HepG2 (cell line): ENCODE results near the gene MYH9. TPM values are rescaled to one million over a fixed set of nuclear protein-coding genes. Genes with fewer than 3 reads are reported as not detected.

Source experiments
- ASH2L ChIP-seq: fragments of 300-600, 200-600 bp; sonication (generic); IDR thresholded peaks from 2 replicates; pipeline ENCODE4 v1.7.0; 2017; ENCODE audit warnings: low read depth, mild to moderate bottlenecking, moderate library complexity, mixed read lengths, low read length; ENCODE audit not compliant: insufficient read length
- CBX5 ChIP-seq: sonication (generic); formaldehyde crosslinking; IDR thresholded peaks from 2 replicates; pipeline ENCODE4 v1.4.0; 2020; ENCODE audit warnings: missing genetic modification reagents, borderline replicate concordance
- EED ChIP-seq: sonication (generic); formaldehyde crosslinking; IDR thresholded peaks from 2 replicates; pipeline ENCODE4 v1.5.0; 2020; ENCODE audit warnings: mild to moderate bottlenecking, missing genetic modification reagents
- EZH2 ChIP-seq: conservative IDR thresholded peaks from 2 replicates; pipeline ENCODE4 v1.6.1; 2012; ENCODE audit warnings: mild to moderate bottlenecking, low read depth, low read length, moderate library complexity
- GABPB1 ChIP-seq: IDR thresholded peaks from 2 replicates; pipeline ENCODE4 v1.6.1; 2016; ENCODE audit warnings: mild to moderate bottlenecking, missing genetic modification reagents, moderate library complexity, missing compliant biosample characterization
- IRX3 ChIP-seq: sonication (generic); formaldehyde crosslinking; IDR thresholded peaks from 2 replicates; pipeline ENCODE4 v1.8.1; 2023; ENCODE audit warnings: mild to moderate bottlenecking, low read depth, missing genetic modification reagents, borderline replicate concordance
- NONO ChIP-seq, 2 experiments: fragments of 450-650 bp in 1 of 2; sonication (generic) in 1 of 2; formaldehyde crosslinking in 1 of 2; IDR thresholded peaks in 1 of 2; conservative IDR thresholded peaks in 1 of 2; 2 replicates each; pipeline versions ENCODE4 v1.6.1 to v1.8.0; 2017 to 2022; ENCODE audit warnings: mild to moderate bottlenecking in 1 of 2, missing genetic modification reagents in 1 of 2, moderate library complexity in 1 of 2
- PCBP1 ChIP-seq: fragments of 200-400 bp; formaldehyde crosslinking; IDR thresholded peaks from 2 replicates; pipeline ENCODE4 v1.6.1; 2017; ENCODE audit warnings: mild to moderate bottlenecking, low read depth, low read length, borderline replicate concordance
- RCOR2 ChIP-seq: IDR thresholded peaks from 2 replicates; pipeline ENCODE4 v1.6.1; 2016; ENCODE audit warnings: missing biosample characterization, missing genetic modification reagents
- RXRB ChIP-seq: IDR thresholded peaks from 2 replicates; pipeline ENCODE4 v1.6.1; 2016; ENCODE audit warnings: borderline replicate concordance, missing genetic modification reagents, missing compliant biosample characterization
- SATB2 ChIP-seq: sonication (generic); formaldehyde crosslinking; IDR thresholded peaks from 2 replicates; pipeline ENCODE4 v1.5.0; 2020; ENCODE audit warnings: missing genetic modification reagents
- SSRP1 ChIP-seq: IDR thresholded peaks from 2 replicates; pipeline ENCODE4 v1.6.1; 2016; ENCODE audit warnings: control low read depth
- TBP ChIP-seq: sonication (generic); formaldehyde crosslinking; IDR thresholded peaks from 2 replicates; pipeline ENCODE4 v1.5.0; 2020; ENCODE audit warnings: missing genetic modification reagents
- ZNF264 ChIP-seq: sonication (generic); formaldehyde crosslinking; IDR thresholded peaks from 2 replicates; pipeline ENCODE4 v1.4.0; 2020; ENCODE audit warnings: missing genetic modification reagents
- ZNF331 ChIP-seq: sonication (generic); formaldehyde crosslinking; IDR thresholded peaks from 2 replicates; pipeline ENCODE4 v1.4.0; 2020; ENCODE audit warnings: missing genetic modification reagents
- ZNF337 ChIP-seq: sonication (generic); formaldehyde crosslinking; IDR thresholded peaks from 2 replicates; pipeline ENCODE4 v1.5.1; 2020; ENCODE audit warnings: missing genetic modification reagents, low read depth, mild to moderate bottlenecking, borderline replicate concordance
- ZNF460 ChIP-seq: sonication (generic); formaldehyde crosslinking; IDR thresholded peaks from 2 replicates; pipeline ENCODE4 v1.5.1; 2020; ENCODE audit warnings: missing genetic modification reagents, mild to moderate bottlenecking, borderline replicate concordance
- polyA plus RNA-seq, 8 experiments: library from polyadenylated mRNA; depleted of rRNA in 3 of 8; stranded (reverse) in 7 of 8; unstranded in 1 of 8; fragments of >200 nt; fragmentation: Illumina TruSeq in 4 of 8; extraction: Trizol in 4 of 8; gene quantifications; 2 replicates each; pipeline versions ENCODE4 v1.2.1 to v1.2.3, GENCODE V29; 2011 to 2016; ENCODE audit warnings: low read depth in 4 of 8, missing spikeins in 1 of 8, mixed read lengths in 1 of 8; ENCODE audit not compliant: insufficient read depth in 1 of 8
- total RNA-seq, 5 experiments: library from RNA; depleted of rRNA; stranded (reverse); fragments of >200 nt; fragmentation: Illumina TruSeq; extraction: Trizol; gene quantifications; 2 replicates each; pipeline ENCODE4 v1.2.3, GENCODE V29; 2016; ENCODE audit warnings: low read depth in 1 of 5
- TF ChIP-seq, protein P1 (sequence below): sonication (generic); formaldehyde crosslinking; IDR thresholded peaks from 2 replicates; pipeline ENCODE4 v1.8.1; 2023; ENCODE audit warnings: mild to moderate bottlenecking, missing genetic modification reagents
- TF ChIP-seq, protein P2 (sequence below): IDR thresholded peaks from 2 replicates; pipeline ENCODE4 v1.6.1; 2016; ENCODE audit warnings: low read depth, borderline replicate concordance
- TF ChIP-seq, protein P3 (sequence below): sonication (generic); formaldehyde crosslinking; IDR thresholded peaks from 2 replicates; pipeline ENCODE4 v1.4.0; 2020; ENCODE audit warnings: missing genetic modification reagents
- TF ChIP-seq, protein P4 (sequence below): sonication (generic); formaldehyde crosslinking; IDR thresholded peaks from 2 replicates; pipeline ENCODE4 v1.4.0; 2020; ENCODE audit warnings: missing genetic modification reagents, borderline replicate concordance
- TF ChIP-seq, protein P5 (sequence below): sonication (generic); formaldehyde crosslinking; IDR thresholded peaks from 2 replicates; pipeline ENCODE4 v1.4.0; 2020; ENCODE audit warnings: missing genetic modification reagents

MYH9 gene
- total and polyA plus RNA-seq, 2 of the 13 experiments (the other 11 are each of a cell fraction or from before 2014, with no cell fraction given), result 50.7 to 98.5 TPM

DNA sequence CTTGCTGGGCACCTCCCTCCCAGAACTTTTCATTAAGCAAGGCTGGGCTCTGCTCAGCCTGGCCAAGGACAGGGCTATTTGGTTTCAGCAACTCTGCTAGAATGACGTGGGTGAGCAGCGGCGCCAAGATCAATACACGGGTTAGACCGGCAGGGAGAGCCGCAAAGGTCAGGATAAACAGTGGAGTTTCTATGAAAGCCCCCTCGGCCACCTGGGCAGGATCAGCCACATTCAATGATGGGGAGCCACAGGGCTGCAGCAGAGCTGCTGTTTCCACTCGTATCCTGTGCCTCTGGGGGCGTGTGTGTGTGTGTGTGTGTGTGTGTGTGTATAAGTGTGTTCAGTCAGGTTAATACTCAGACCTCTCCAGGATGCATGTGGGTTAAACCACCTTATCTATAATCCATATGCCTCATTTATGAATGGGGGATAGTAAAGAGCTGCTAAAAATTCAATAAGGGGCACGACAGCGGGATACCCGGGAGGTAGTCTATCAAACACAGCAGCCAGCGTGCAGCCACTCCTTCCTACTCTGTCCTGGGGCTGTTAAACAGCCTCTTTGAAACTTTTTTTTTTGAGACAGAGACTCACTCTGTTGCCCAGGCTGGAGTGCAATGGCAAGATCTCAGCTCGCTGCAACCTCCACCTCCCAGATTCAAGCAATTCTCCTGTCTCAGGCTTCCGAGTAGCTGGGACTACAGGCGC, 34.8 kb downstream of the MYH9 start (continued):
- no peak for TF ChIP-seq NONO (IDR thresholded peaks at IDR 0.05)
- no peak for TF ChIP-seq NONO (CRISPR knock-in tag; conservative IDR thresholded peaks at IDR 0.05)
- TF ChIP-seq RCOR2 (CRISPR knock-in tag), result peak; percentile 31; the same call in 1 of the 2 replicates
- TF ChIP-seq IRX3 (CRISPR knock-in tag), result no peak
- no peak for TF ChIP-seq EZH2
- TF ChIP-seq ASH2L, result no peak
- TF ChIP-seq CBX5 (CRISPR knock-in tag), result peak; percentile 47; the same call in 1 of the 2 replicates
- TF ChIP-seq, protein P1, sequence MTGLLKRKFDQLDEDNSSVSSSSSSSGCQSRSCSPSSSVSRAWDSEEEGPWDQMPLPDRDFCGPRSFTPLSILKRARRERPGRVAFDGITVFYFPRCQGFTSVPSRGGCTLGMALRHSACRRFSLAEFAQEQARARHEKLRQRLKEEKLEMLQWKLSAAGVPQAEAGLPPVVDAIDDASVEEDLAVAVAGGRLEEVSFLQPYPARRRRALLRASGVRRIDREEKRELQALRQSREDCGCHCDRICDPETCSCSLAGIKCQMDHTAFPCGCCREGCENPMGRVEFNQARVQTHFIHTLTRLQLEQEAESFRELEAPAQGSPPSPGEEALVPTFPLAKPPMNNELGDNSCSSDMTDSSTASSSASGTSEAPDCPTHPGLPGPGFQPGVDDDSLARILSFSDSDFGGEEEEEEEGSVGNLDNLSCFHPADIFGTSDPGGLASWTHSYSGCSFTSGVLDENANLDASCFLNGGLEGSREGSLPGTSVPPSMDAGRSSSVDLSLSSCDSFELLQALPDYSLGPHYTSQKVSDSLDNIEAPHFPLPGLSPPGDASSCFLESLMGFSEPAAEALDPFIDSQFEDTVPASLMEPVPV (CRISPR knock-in tag), result peak; percentile 57; the same call in 1 of the 2 replicates
- TF ChIP-seq ZNF337, result no peak
- TF ChIP-seq ZNF331 (CRISPR knock-in tag), result peak; percentile 97
- TF ChIP-seq EED, result no peak
- TF ChIP-seq, protein P2, sequence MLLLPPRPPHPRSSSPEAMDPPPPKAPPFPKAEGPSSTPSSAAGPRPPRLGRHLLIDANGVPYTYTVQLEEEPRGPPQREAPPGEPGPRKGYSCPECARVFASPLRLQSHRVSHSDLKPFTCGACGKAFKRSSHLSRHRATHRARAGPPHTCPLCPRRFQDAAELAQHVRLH, result no peak; the same call in none of the 2 replicates
- no peak for TF ChIP-seq TBP (CRISPR knock-in tag)
- no peak for TF ChIP-seq ZNF264 (CRISPR knock-in tag)
- TF ChIP-seq, protein P3, sequence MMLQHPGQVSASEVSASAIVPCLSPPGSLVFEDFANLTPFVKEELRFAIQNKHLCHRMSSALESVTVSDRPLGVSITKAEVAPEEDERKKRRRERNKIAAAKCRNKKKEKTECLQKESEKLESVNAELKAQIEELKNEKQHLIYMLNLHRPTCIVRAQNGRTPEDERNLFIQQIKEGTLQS (CRISPR knock-in tag), result 0 out of 2 replicates have a peak, but pooled peaks have one; percentile 20
- TF ChIP-seq SATB2, result no peak
- no peak for TF ChIP-seq PCBP1
- no peak for TF ChIP-seq SSRP1 (CRISPR knock-in tag)
- TF ChIP-seq, protein P4, sequence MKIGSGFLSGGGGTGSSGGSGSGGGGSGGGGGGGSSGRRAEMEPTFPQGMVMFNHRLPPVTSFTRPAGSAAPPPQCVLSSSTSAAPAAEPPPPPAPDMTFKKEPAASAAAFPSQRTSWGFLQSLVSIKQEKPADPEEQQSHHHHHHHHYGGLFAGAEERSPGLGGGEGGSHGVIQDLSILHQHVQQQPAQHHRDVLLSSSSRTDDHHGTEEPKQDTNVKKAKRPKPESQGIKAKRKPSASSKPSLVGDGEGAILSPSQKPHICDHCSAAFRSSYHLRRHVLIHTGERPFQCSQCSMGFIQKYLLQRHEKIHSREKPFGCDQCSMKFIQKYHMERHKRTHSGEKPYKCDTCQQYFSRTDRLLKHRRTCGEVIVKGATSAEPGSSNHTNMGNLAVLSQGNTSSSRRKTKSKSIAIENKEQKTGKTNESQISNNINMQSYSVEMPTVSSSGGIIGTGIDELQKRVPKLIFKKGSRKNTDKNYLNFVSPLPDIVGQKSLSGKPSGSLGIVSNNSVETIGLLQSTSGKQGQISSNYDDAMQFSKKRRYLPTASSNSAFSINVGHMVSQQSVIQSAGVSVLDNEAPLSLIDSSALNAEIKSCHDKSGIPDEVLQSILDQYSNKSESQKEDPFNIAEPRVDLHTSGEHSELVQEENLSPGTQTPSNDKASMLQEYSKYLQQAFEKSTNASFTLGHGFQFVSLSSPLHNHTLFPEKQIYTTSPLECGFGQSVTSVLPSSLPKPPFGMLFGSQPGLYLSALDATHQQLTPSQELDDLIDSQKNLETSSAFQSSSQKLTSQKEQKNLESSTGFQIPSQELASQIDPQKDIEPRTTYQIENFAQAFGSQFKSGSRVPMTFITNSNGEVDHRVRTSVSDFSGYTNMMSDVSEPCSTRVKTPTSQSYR, result peak; percentile 16; the same call in 1 of the 2 replicates
- TF ChIP-seq ZNF460 (CRISPR knock-in tag), result no peak
- TF ChIP-seq GABPB1 (CRISPR knock-in tag), result 0 out of 2 replicates have a peak, but pooled peaks have one; percentile 5
- TF ChIP-seq, protein P5, sequence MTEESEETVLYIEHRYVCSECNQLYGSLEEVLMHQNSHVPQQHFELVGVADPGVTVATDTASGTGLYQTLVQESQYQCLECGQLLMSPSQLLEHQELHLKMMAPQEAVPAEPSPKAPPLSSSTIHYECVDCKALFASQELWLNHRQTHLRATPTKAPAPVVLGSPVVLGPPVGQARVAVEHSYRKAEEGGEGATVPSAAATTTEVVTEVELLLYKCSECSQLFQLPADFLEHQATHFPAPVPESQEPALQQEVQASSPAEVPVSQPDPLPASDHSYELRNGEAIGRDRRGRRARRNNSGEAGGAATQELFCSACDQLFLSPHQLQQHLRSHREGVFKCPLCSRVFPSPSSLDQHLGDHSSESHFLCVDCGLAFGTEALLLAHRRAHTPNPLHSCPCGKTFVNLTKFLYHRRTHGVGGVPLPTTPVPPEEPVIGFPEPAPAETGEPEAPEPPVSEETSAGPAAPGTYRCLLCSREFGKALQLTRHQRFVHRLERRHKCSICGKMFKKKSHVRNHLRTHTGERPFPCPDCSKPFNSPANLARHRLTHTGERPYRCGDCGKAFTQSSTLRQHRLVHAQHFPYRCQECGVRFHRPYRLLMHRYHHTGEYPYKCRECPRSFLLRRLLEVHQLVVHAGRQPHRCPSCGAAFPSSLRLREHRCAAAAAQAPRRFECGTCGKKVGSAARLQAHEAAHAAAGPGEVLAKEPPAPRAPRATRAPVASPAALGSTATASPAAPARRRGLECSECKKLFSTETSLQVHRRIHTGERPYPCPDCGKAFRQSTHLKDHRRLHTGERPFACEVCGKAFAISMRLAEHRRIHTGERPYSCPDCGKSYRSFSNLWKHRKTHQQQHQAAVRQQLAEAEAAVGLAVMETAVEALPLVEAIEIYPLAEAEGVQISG (CRISPR knock-in tag), result no peak
- peak; percentile 89 for TF ChIP-seq RXRB (CRISPR knock-in tag)
